Measurements from ENCODE around the gene EPHB2.
"Not testable (repeated sequence)": the region's sequence is repeated elsewhere in the genome, so short reads cannot be mapped to it uniquely, and the experiment has no call there.

Gene EPHB2

GRCh38 chr1:22710701-22711049 lies at the start of gene EPHB2:
EPHB2 (plus strand) TSS chr1:22710839; CDS start chr1:22710983, 144 bp downstream.
- no peak for DNase-seq (ENCODE audit: low spot score)

GRCh38 chr1:22661880-22662279 lies 48.8 kb upstream of the EPHB2 start:
- DNase-seq (ENCODE audit: low spot score) = no peak

GRCh38 chr1:22662318-22662717 lies 48.3 kb upstream of the EPHB2 start:
- DNase-seq (ENCODE audit: low spot score) = peak; percentile 76

GRCh38 chr1:22662986-22663408 lies 47.6 kb upstream of the EPHB2 start:
- DNase-seq (ENCODE audit: low spot score) = no peak

- no peak for DNase-seq (ENCODE audit: low spot score)
Observed at GRCh38 chr1:22665752-22666151, 44.9 kb upstream of the EPHB2 start.

GRCh38 chr1:22666412-22666811 lies 44.2 kb upstream of the EPHB2 start:
- no peak for DNase-seq (ENCODE audit: low spot score)

- DNase-seq (ENCODE audit: low spot score) = not testable (repeated sequence)
Observed at GRCh38 chr1:22668840-22669239, 41.8 kb upstream of the EPHB2 start.

GRCh38 chr1:22670352-22670975 lies 40.2 kb upstream of the EPHB2 start:
- DNase-seq (ENCODE audit: low spot score) = no peak

- no peak for DNase-seq (ENCODE audit: low spot score)
Observed at GRCh38 chr1:22671999-22672398, 38.6 kb upstream of the EPHB2 start.

GRCh38 chr1:22673486-22674409 lies 36.9 kb upstream of the EPHB2 start:
- DNase-seq (ENCODE audit: low spot score) = peak; percentile 62

- no peak for DNase-seq (ENCODE audit: low spot score)
Observed at GRCh38 chr1:22674410-22674749, 36.3 kb upstream of the EPHB2 start.

- DNase-seq (ENCODE audit: low spot score) = not testable (repeated sequence)
Observed at GRCh38 chr1:22676151-22676550, 34.5 kb upstream of the EPHB2 start.

- no peak for DNase-seq (ENCODE audit: low spot score)
Observed at GRCh38 chr1:22676916-22677583, 33.6 kb upstream of the EPHB2 start.

- DNase-seq (ENCODE audit: low spot score) = no peak
Observed at GRCh38 chr1:22677931-22678896, 32.4 kb upstream of the EPHB2 start.

GRCh38 chr1:22680726-22681125 lies 29.9 kb upstream of the EPHB2 start:
- DNase-seq (ENCODE audit: low spot score) = no peak

GRCh38 chr1:22681556-22682276 lies 28.9 kb upstream of the EPHB2 start:
- DNase-seq (ENCODE audit: low spot score) = no peak

GRCh38 chr1:22683547-22683946 lies 27.1 kb upstream of the EPHB2 start:
- DNase-seq (ENCODE audit: low spot score) = no peak

- DNase-seq (ENCODE audit: low spot score) = no peak
Observed at GRCh38 chr1:22685591-22686059, 25.0 kb upstream of the EPHB2 start.

GRCh38 chr1:22687191-22687590 lies 23.4 kb upstream of the EPHB2 start:
- no peak for DNase-seq (ENCODE audit: low spot score)

- no peak for DNase-seq (ENCODE audit: low spot score)
Observed at GRCh38 chr1:22688466-22688865, 22.2 kb upstream of the EPHB2 start.

- DNase-seq (ENCODE audit: low spot score) = no peak
Observed at GRCh38 chr1:22689505-22689904, 21.1 kb upstream of the EPHB2 start.
